CD14-positive monocyte (primary cell): Measurements from ENCODE around the gene GNAZ. TPM values are rescaled to one million over a fixed set of nuclear protein-coding genes. Genes with fewer than 3 reads are reported as not detected.

Source experiments
- DNase-seq, 3 donors: peaks; one replicate each; pipeline ENCODE4 v3.0.0-alpha.2; 2011 to 2022
- H2AFZ ChIP-seq: 2 replicates; pipeline ENCODE4 v1.6.0; 2012; ENCODE audit warnings: mild to moderate bottlenecking, low read depth, low read length, inconsistent platforms; ENCODE audit not compliant: insufficient read depth, poor library complexity, severe bottlenecking
- H3K27ac ChIP-seq, 2 donors: 1 replicate in 1 of 2; 2 replicates in 1 of 2; pipeline ENCODE4 v1.5.1; 2012 to 2013; ENCODE audit warnings: low read length in 2 of 2, control low read depth in 1 of 2, inconsistent platforms in 1 of 2, low read depth in 1 of 2, mild to moderate bottlenecking in 1 of 2
- H3K27me3 ChIP-seq, 2 donors: one replicate each; pipeline versions ENCODE4 v1.6.0 to v1.6.1; 2011 to 2013; ENCODE audit warnings: low read length in 2 of 2; ENCODE audit not compliant: control insufficient read depth in 2 of 2, insufficient read depth in 2 of 2
- H3K36me3 ChIP-seq, 2 donors: replicated peaks in 1 of 2; 1 replicate in 1 of 2; 2 replicates in 1 of 2; pipeline versions ENCODE4 v1.5.1 to v1.6.1; 2012 to 2013; ENCODE audit warnings: low read length in 2 of 2, control low read depth in 1 of 2, inconsistent platforms in 1 of 2, mild to moderate bottlenecking in 1 of 2; ENCODE audit not compliant: insufficient read depth in 2 of 2, control insufficient read depth in 1 of 2
- H3K4me1 ChIP-seq, 2 donors: 1 replicate in 1 of 2; 2 replicates in 1 of 2; pipeline versions ENCODE4 v1.5.1 to v1.6.1; 2012 to 2013; ENCODE audit warnings: low read length in 2 of 2, control low read depth in 1 of 2, inconsistent platforms in 1 of 2, mild to moderate bottlenecking in 1 of 2, moderate library complexity in 1 of 2; ENCODE audit not compliant: insufficient read depth in 2 of 2, control insufficient read depth in 1 of 2
- H3K4me2 ChIP-seq: replicated peaks from 2 replicates; pipeline ENCODE3; 2012; ENCODE audit warnings: low read length, moderate library complexity, mild to moderate bottlenecking; ENCODE audit not compliant: poor library complexity, severe bottlenecking; ENCODE audit errors: extremely low read depth
- H3K4me3 ChIP-seq, 3 experiments: fragments of 200-600 bp in 1 of 3; sonication (generic) in 1 of 3; replicated peaks in 1 of 3; 1 replicate in 2 of 3; 2 replicates in 1 of 3; pipeline ENCODE4 v1.5.1; 2011 to 2013; ENCODE audit warnings: low read length in 3 of 3, mild to moderate bottlenecking in 3 of 3, control low read depth in 2 of 3, low read depth in 2 of 3, inconsistent platforms in 1 of 3, moderate library complexity in 1 of 3
- H3K79me2 ChIP-seq: 2 replicates; pipeline ENCODE4 v1.6.0; 2012; ENCODE audit warnings: mild to moderate bottlenecking, control low read depth, inconsistent platforms, low read length, moderate library complexity; ENCODE audit not compliant: insufficient read depth
- H3K9ac ChIP-seq: 2 replicates; pipeline ENCODE4 v1.6.0; 2017; ENCODE audit warnings: low read length, mild to moderate bottlenecking; ENCODE audit not compliant: insufficient read depth, poor library complexity, severe bottlenecking
- H3K9me3 ChIP-seq, 2 donors: replicated peaks in 1 of 2; 1 replicate in 1 of 2; 2 replicates in 1 of 2; pipeline versions ENCODE4 v1.5.1 to v1.6.1; 2012 to 2013; ENCODE audit warnings: low read length in 2 of 2, control low read depth in 1 of 2; ENCODE audit not compliant: control insufficient read depth in 1 of 2, insufficient read depth in 1 of 2
- H4K20me1 ChIP-seq: 2 replicates; pipeline ENCODE4 v1.6.0; 2012; ENCODE audit warnings: mild to moderate bottlenecking, low read length, control low read depth, moderate library complexity; ENCODE audit not compliant: insufficient read depth
- H3K27ac Mint-ChIP-seq, 7 donors: one replicate each; pipeline ENCODE4 v1.8.0; 2020; ENCODE audit warnings: mild to moderate bottlenecking in 7 of 7, mixed read lengths in 7 of 7, moderate library complexity in 6 of 7, inconsistent platforms in 2 of 7
- H3K27me3 Mint-ChIP-seq, 3 donors: one replicate each; pipeline ENCODE4 v1.8.0; 2021 to 2022; ENCODE audit warnings: low read depth in 3 of 3, mild to moderate bottlenecking in 3 of 3, mixed read lengths in 3 of 3, moderate library complexity in 3 of 3, inconsistent platforms in 1 of 3
- H3K36me3 Mint-ChIP-seq, 2 donors: one replicate each; pipeline ENCODE4 v1.8.0; 2020; ENCODE audit warnings: mixed read lengths in 2 of 2, inconsistent platforms in 1 of 2, mild to moderate bottlenecking in 1 of 2
- H3K4me1 Mint-ChIP-seq: one replicate; pipeline ENCODE4 v1.8.0; 2020; ENCODE audit warnings: mild to moderate bottlenecking, mixed read lengths
- H3K4me3 Mint-ChIP-seq, 2 donors: one replicate each; pipeline ENCODE4 v1.8.0; 2020; ENCODE audit warnings: mild to moderate bottlenecking in 2 of 2, mixed read lengths in 2 of 2, moderate library complexity in 1 of 2
- H3K9me3 Mint-ChIP-seq, 7 donors: one replicate each; pipeline ENCODE4 v1.8.0; 2020 to 2022; ENCODE audit warnings: mixed read lengths in 7 of 7, mild to moderate bottlenecking in 6 of 7, moderate library complexity in 6 of 7, inconsistent platforms in 2 of 7
- CTCF ChIP-seq: fragments of 200-600 bp; IDR thresholded peaks from one replicate; pipeline ENCODE4 v1.8.0; 2022; ENCODE audit warnings: antibody characterized with exemption, mild to moderate bottlenecking
- WGBS: methylation state at CpG from one replicate; pipeline ENCODE4 v1.1.5; 2013; ENCODE audit warnings: missing lambda C conversion rate; ENCODE audit not compliant: insufficient coverage; 5-methylcytosine and 5-hydroxymethylcytosine counted together
- intact Hi-C, 2 donors: fragments of 100-400 bp; cut with micrococcal nuclease; formaldehyde crosslinking; loops; one replicate each; pipeline versions ENCODE4 v1.15.0 to v1.15.1; 2023
- polyA plus RNA-seq, 3 donors: library from polyadenylated mRNA; depleted of rRNA in 1 of 3; unstranded in 2 of 3; stranded (reverse) in 1 of 3; fragments of 300-500 nt in 2 of 3; fragments of >200 nt in 1 of 3; fragmentation: Illumina TruSeq in 2 of 3; gene quantifications; 1 replicate in 2 of 3; 2 replicates in 1 of 3; pipeline ENCODE4 v1.2.3, GENCODE V29; 2012 to 2021

GNAZ gene
- polyA plus RNA-seq, 3 donors: 0.04 to 0.05 TPM; not detected in 1

- H3K27me3 ChIP-seq: no peaks in the 10 kb centered on the region
- no peak overlapping the region for H3K27ac ChIP-seq
- H3K27me3 Mint-ChIP-seq: peaks cover 0 to 4% (median 3%) of the 10 kb centered on the region in 3 donors
- TF ChIP-seq CTCF: no peak
- H3K9me3 ChIP-seq: no peaks in the 10 kb centered on the region
- WGBS: no CpG with 5 or more reads among the region's 2 CpGs
- H3K9ac ChIP-seq: no peak overlapping the region
- H3K36me3 ChIP-seq: no peaks in the 10 kb centered on the region
- H4K20me1 ChIP-seq: no peaks in the 10 kb centered on the region
- no peaks in the 10 kb centered on the region for H3K4me1 ChIP-seq
- no peak overlapping the region for H2AFZ ChIP-seq
- H3K4me3 ChIP-seq: no peak overlapping the region
- no peak for DNase-seq
- no peaks in the 10 kb centered on the region for H3K4me1 Mint-ChIP-seq
- H3K9me3 Mint-ChIP-seq: no peaks in the 10 kb centered on the region
- H3K4me3 Mint-ChIP-seq: no peak overlapping the region
- no peaks in the 10 kb centered on the region for H3K36me3 Mint-ChIP-seq
- intact Hi-C loops: no loop called here
- no peaks in the 10 kb centered on the region for H3K79me2 ChIP-seq
- H3K4me2 ChIP-seq: no peak overlapping the region
- H3K27ac Mint-ChIP-seq: no peak overlapping the region
These were observed 44.4 kb downstream of the GNAZ start for GRCh38 chr22:23114721-23115020.

GRCh38 chr22:23115369-23115768 lies 45.0 kb downstream of the GNAZ start:
- Histone ChIP-seq H3K4me1 (no peaks in the 10 kb centered on the region), H2AFZ (no peak overlapping the region), H3K4me2 (no peak overlapping the region), H3K79me2 (no peaks in the 10 kb centered on the region), H3K27ac (no peak overlapping the region), H3K9ac (no peak overlapping the region), H3K27me3 (no peaks in the 10 kb centered on the region), H4K20me1 (no peaks in the 10 kb centered on the region), H3K9me3 (no peaks in the 10 kb centered on the region), H3K36me3 (no peaks in the 10 kb centered on the region), H3K4me3 (no peak overlapping the region)
- TF ChIP-seq CTCF: no peak
- H3K27me3 Mint-ChIP-seq: peaks cover 0 to 4% (median 3%) of the 10 kb centered on the region in 3 donors
- H3K4me1 Mint-ChIP-seq: no peaks in the 10 kb centered on the region
- no peak for DNase-seq
- H3K27ac Mint-ChIP-seq: no peak overlapping the region
- H3K4me3 Mint-ChIP-seq: no peak overlapping the region
- H3K9me3 Mint-ChIP-seq: no peaks in the 10 kb centered on the region
- intact Hi-C loops: no loop called here
- 91% methylated on average over 6 of the region's 7 CpGs for WGBS
- H3K36me3 Mint-ChIP-seq: no peaks in the 10 kb centered on the region
